Astrocyte (in vitro differentiated cells and primary cell): ENCODE data around the gene AARS1. TPM values are rescaled to one million over a fixed set of nuclear protein-coding genes. Genes with fewer than 3 reads are reported as not detected.
A peak's percentile ranks its signal among the peaks of the same experiment; 100 is the strongest.

Source experiments
- DNase-seq: peaks from one replicate; pipeline ENCODE4 v3.0.0-alpha.2; 2010; ENCODE audit warnings: low read depth
- FAIRE-seq: peaks from 2 replicates; lab custom pipeline; 2011; peaks lifted over from hg19 to GRCh38; lab: Jason Lieb, UNC
- H2AFZ ChIP-seq: 2 replicates; pipeline ENCODE4 v1.6.0; 2012; ENCODE audit warnings: low read depth, low read length, inconsistent platforms
- H3K27ac ChIP-seq: 2 replicates; pipeline ENCODE4 v1.5.1; 2011; ENCODE audit warnings: low read depth, low read length, inconsistent platforms
- H3K27me3 ChIP-seq: 2 replicates; pipeline ENCODE4 v1.6.0; 2011; ENCODE audit warnings: low read length, inconsistent platforms; ENCODE audit not compliant: insufficient read depth
- H3K36me3 ChIP-seq: 2 replicates; pipeline ENCODE4 v1.5.1; 2011; ENCODE audit warnings: low read length, inconsistent platforms; ENCODE audit not compliant: insufficient read depth
- H3K4me1 ChIP-seq: 2 replicates; pipeline ENCODE4 v1.5.1; 2011; ENCODE audit warnings: low read length, inconsistent platforms; ENCODE audit not compliant: insufficient read depth
- H3K4me2 ChIP-seq: 2 replicates; pipeline ENCODE4 v1.6.0; 2012; ENCODE audit warnings: low read length, inconsistent platforms
- H3K4me3 ChIP-seq: 2 replicates; pipeline ENCODE4 v1.5.1; 2011; ENCODE audit warnings: low read depth, mild to moderate bottlenecking, low read length, inconsistent platforms; ENCODE audit not compliant: insufficient read depth
- H3K79me2 ChIP-seq: 2 replicates; pipeline ENCODE4 v1.6.0; 2012; ENCODE audit warnings: mild to moderate bottlenecking, low read length, inconsistent platforms; ENCODE audit not compliant: insufficient read depth
- H3K9ac ChIP-seq: 2 replicates; pipeline ENCODE4 v1.6.0; 2012; ENCODE audit warnings: mild to moderate bottlenecking, low read length, inconsistent platforms
- H3K9me3 ChIP-seq: 2 replicates; pipeline ENCODE4 v1.5.1; 2012; ENCODE audit warnings: low read depth, mild to moderate bottlenecking, low read length, inconsistent platforms; ENCODE audit not compliant: insufficient read depth
- H4K20me1 ChIP-seq: 2 replicates; pipeline ENCODE4 v1.6.0; 2012; ENCODE audit warnings: low read length, inconsistent platforms; ENCODE audit not compliant: insufficient read depth
- H3K27ac Mint-ChIP-seq: one replicate; pipeline ENCODE4 v1.8.0; 2021; ENCODE audit warnings: mild to moderate bottlenecking, mixed read lengths; ENCODE audit not compliant: unreplicated experiment
- H3K27me3 Mint-ChIP-seq: one replicate; pipeline ENCODE4 v1.8.0; 2021; ENCODE audit warnings: low read depth, mixed read lengths; ENCODE audit not compliant: unreplicated experiment
- H3K36me3 Mint-ChIP-seq: one replicate; pipeline ENCODE4 v1.8.0; 2021; ENCODE audit warnings: low read depth, mixed read lengths; ENCODE audit not compliant: unreplicated experiment
- H3K4me1 Mint-ChIP-seq: one replicate; pipeline ENCODE4 v1.8.0; 2021; ENCODE audit warnings: low read depth, mixed read lengths; ENCODE audit not compliant: unreplicated experiment
- H3K4me3 Mint-ChIP-seq: one replicate; pipeline ENCODE4 v1.8.0; 2021; ENCODE audit warnings: mild to moderate bottlenecking, moderate library complexity, mixed read lengths; ENCODE audit not compliant: unreplicated experiment
- H3K9me3 Mint-ChIP-seq: one replicate; pipeline ENCODE4 v1.8.0; 2021; ENCODE audit warnings: mild to moderate bottlenecking, mixed read lengths; ENCODE audit not compliant: unreplicated experiment
- EZH2 ChIP-seq: IDR thresholded peaks from 2 replicates; pipeline ENCODE4 v1.6.1; 2012; ENCODE audit warnings: mild to moderate bottlenecking, low read length, inconsistent platforms; ENCODE audit not compliant: insufficient read depth
- total RNA-seq: library from RNA; stranded (reverse); gene quantifications from 2 replicates; pipeline ENCODE4 v1.2.1, GENCODE V29; 2021
- TF ChIP-seq, protein P1 (sequence below): IDR thresholded peaks from 2 replicates; pipeline ENCODE4 v1.5.1; 2011; ENCODE audit warnings: low read depth, mild to moderate bottlenecking, inconsistent platforms, low read length, moderate library complexity; ENCODE audit not compliant: insufficient read depth

The AARS1 gene
- total RNA-seq, 1 donor from 2014 or later: 157 TPM

GRCh38 chr16:70301121-70301520 is 11.8 kb upstream of the AARS1 start:
- H3K27ac ChIP-seq: no peak overlapping the region
- H3K9me3 ChIP-seq: peaks cover 3% of the 10 kb centered on the region
- H3K4me1 ChIP-seq: peaks cover 14% of the 10 kb centered on the region
- H3K9ac ChIP-seq: no peak overlapping the region
- H3K36me3 ChIP-seq: peaks cover 3% of the 10 kb centered on the region
- H3K36me3 Mint-ChIP-seq: peaks cover 1% of the 10 kb centered on the region
- TF ChIP-seq, protein P1, sequence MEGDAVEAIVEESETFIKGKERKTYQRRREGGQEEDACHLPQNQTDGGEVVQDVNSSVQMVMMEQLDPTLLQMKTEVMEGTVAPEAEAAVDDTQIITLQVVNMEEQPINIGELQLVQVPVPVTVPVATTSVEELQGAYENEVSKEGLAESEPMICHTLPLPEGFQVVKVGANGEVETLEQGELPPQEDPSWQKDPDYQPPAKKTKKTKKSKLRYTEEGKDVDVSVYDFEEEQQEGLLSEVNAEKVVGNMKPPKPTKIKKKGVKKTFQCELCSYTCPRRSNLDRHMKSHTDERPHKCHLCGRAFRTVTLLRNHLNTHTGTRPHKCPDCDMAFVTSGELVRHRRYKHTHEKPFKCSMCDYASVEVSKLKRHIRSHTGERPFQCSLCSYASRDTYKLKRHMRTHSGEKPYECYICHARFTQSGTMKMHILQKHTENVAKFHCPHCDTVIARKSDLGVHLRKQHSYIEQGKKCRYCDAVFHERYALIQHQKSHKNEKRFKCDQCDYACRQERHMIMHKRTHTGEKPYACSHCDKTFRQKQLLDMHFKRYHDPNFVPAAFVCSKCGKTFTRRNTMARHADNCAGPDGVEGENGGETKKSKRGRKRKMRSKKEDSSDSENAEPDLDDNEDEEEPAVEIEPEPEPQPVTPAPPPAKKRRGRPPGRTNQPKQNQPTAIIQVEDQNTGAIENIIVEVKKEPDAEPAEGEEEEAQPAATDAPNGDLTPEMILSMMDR: no peak
- no peak for TF ChIP-seq EZH2
- peaks cover 6% of the 10 kb centered on the region for H3K9me3 Mint-ChIP-seq
- no peaks in the 10 kb centered on the region for H3K27me3 Mint-ChIP-seq
- no peak for DNase-seq
- H3K4me3 ChIP-seq: no peak overlapping the region
- H4K20me1 ChIP-seq: peaks cover 14% of the 10 kb centered on the region
- H3K27ac Mint-ChIP-seq: no peak overlapping the region
- H2AFZ ChIP-seq: no peak overlapping the region
- H3K27me3 ChIP-seq: no peaks in the 10 kb centered on the region
- H3K4me2 ChIP-seq: no peak overlapping the region
- peaks cover 13% of the 10 kb centered on the region for H3K4me1 Mint-ChIP-seq
- peaks cover 67% of the 10 kb centered on the region for H3K79me2 ChIP-seq
- FAIRE-seq: no peak
- no peak overlapping the region for H3K4me3 Mint-ChIP-seq

DNA sequence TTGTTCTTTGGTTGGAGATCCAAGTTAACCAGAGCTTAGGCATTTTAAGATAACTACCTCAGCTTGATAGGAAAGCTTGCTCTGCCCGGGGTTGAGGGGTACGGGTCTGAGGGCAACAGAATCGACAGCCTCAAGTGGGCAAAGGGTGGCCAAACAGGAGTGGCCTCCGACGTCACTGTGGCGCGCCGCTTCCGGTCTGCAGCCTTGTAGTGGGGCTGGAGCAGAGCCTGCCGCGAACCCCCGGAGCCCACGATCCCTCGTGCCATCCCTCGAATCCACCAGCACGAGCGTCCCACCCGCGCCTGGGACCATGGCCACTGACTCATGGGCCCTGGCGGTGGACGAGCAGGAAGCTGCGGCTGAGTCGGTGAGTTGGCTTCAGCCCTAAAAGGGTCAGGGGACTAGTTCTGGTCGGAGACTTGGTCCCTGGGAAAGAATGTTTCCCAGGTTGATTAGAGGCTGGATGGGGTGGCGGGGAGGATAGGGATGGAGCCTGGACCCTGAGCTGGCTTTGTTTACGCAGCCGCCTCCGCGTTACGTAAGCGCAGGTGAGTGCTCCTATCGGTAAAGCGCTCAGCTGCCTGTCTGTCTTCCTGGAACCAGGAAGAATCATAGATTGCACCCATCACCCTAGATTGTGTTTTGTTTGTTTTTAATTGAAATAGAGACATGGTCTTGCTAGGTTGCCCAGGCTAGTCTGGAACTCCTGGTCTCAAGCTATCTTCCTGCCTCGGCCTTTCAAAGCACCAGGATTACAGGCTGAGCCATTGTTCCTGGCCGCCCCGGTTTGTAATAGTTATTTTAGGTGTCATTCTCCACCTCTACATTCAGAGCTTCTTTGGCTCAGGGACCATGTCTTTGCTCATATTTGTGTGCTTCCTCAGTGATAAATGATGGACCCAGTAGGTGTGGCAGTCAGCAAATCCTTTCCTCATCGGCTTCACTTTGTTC is 10.0 kb upstream of the AARS1 start, which contains the start of gene DDX19B:
DDX19B (plus strand) TSS at position 199 of the 951 bp plus-strand sequence; CDS start at position 311, 112 bp downstream.
- Mint-ChIP-seq H3K4me3 (peak within 1 kb of the TSS; percentile 92), H3K4me1 (peaks cover 6% of the 10 kb centered on the region), H3K9me3 (peaks cover 6% of the 10 kb centered on the region), H3K27ac (peak within 1 kb of the TSS; percentile 95), H3K36me3 (peaks cover 1% of the 10 kb centered on the region), H3K27me3 (no peaks in the 10 kb centered on the region)
- no peak for TF ChIP-seq EZH2
- TF ChIP-seq, protein P1: no peak
- H3K27ac ChIP-seq: peak within 1 kb of the TSS; percentile 84
- H3K9me3 ChIP-seq: peaks cover 3% of the 10 kb centered on the region
- peaks cover 53% of the 10 kb centered on the region for H3K79me2 ChIP-seq
- H3K9ac ChIP-seq: peak within 1 kb of the TSS; percentile 96
- peak within 1 kb of the TSS; percentile 87 for H3K4me3 ChIP-seq
- H3K27me3 ChIP-seq: no peaks in the 10 kb centered on the region
- FAIRE-seq: no peak
- H3K4me2 ChIP-seq: peak within 1 kb of the TSS; percentile 94
- DNase-seq: peak; percentile 56
- peaks cover 3% of the 10 kb centered on the region for H4K20me1 ChIP-seq
- peaks cover 3% of the 10 kb centered on the region for H3K36me3 ChIP-seq
- peak within 1 kb of the TSS; percentile 97 for H2AFZ ChIP-seq
- H3K4me1 ChIP-seq: peaks cover 9% of the 10 kb centered on the region

DNA sequence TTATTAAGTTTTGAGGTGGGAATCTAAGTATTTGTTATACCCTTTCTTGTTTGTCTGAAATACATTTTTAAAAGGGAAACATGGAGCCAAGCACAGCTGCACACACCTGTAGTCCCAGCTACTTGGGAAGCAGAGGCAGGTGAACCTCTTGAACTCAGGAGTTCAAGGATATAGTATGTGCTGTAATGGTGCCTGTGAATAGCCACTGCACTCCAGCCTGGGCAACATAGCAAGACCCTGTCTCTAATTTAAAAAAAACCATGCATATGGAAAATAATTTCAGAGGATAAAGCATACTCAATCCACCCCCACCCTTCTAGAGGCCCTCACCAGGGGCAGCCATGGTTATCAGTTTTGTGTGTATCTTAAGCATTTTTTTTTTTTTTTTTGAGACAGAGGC is 6.3 kb upstream of the AARS1 start:
- Mint-ChIP-seq H3K9me3 (no peaks in the 10 kb centered on the region), H3K27ac (no peak overlapping the region), H3K4me3 (no peak overlapping the region), H3K27me3 (no peaks in the 10 kb centered on the region), H3K36me3 (no peaks in the 10 kb centered on the region), H3K4me1 (peaks cover 10% of the 10 kb centered on the region)
- no peak overlapping the region for H3K4me3 ChIP-seq
- FAIRE-seq (no peak), DNase-seq (no peak)
- H3K79me2 ChIP-seq: peaks cover 21% of the 10 kb centered on the region
- no peaks in the 10 kb centered on the region for H3K9me3 ChIP-seq
- H2AFZ ChIP-seq: no peak overlapping the region
- no peak overlapping the region for H3K9ac ChIP-seq
- H3K4me2 ChIP-seq: no peak overlapping the region
- H3K27ac ChIP-seq: no peak overlapping the region
- no peaks in the 10 kb centered on the region for H4K20me1 ChIP-seq
- peaks cover 9% of the 10 kb centered on the region for H3K4me1 ChIP-seq
- TF ChIP-seq EZH2: no peak
- TF ChIP-seq, protein P1: no peak
- no peaks in the 10 kb centered on the region for H3K36me3 ChIP-seq
- H3K27me3 ChIP-seq: no peaks in the 10 kb centered on the region
